NK-92 treated with Interleukin-12 subunit alpha and Interleukin-12 subunit beta, amount 100 ng/mL, for 24 hours (cell line): ENCODE measurements around the gene BRAT1.

Source experiments
- DNase-seq: peaks from one replicate; lab custom pipeline; 2025; lab: John Stamatoyannopoulos, UW

BRAT1 gene

GRCh38 chr7:2559283-2559950 is 4.1 kb upstream of the BRAT1 start:
- no peak for DNase-seq

- peak; percentile 81 for DNase-seq
These were observed 3.4 kb upstream of the BRAT1 start, which contains the start of gene IQCE for GRCh38 chr7:2558629-2559282. Gene IQCE (plus strand): TSS chr7:2558979. CDS start chr7:2559182, 203 bp downstream.

- no peak for DNase-seq
These were observed 638 bp downstream of the BRAT1 start for GRCh38 chr7:2554661-2555111.

GRCh38 chr7:2553831-2554581 is 1.3 kb downstream of the BRAT1 start:
- DNase-seq: no peak

GRCh38 chr7:2553108-2553507 is 2.2 kb downstream of the BRAT1 start:
- no peak for DNase-seq

GRCh38 chr7:2551418-2551817 is 3.9 kb downstream of the BRAT1 start:
- no peak for DNase-seq

- no peak for DNase-seq
These were observed 8.3 kb downstream of the BRAT1 start for GRCh38 chr7:2546776-2547586.

- no peak for DNase-seq
These were observed 9.4 kb downstream of the BRAT1 start for GRCh38 chr7:2545746-2546425.

GRCh38 chr7:2544541-2545188 is 10.7 kb downstream of the BRAT1 start:
- no peak for DNase-seq

GRCh38 chr7:2542916-2543871 is 12.1 kb downstream of the BRAT1 start:
- no peak for DNase-seq

- DNase-seq: no peak
These were observed 13.1 kb downstream of the BRAT1 start for GRCh38 chr7:2542011-2542915.

GRCh38 chr7:2541291-2542010 is 13.9 kb downstream of the BRAT1 start:
- DNase-seq: no peak

GRCh38 chr7:2540641-2541051 is 14.7 kb downstream of the BRAT1 start:
- DNase-seq: no peak

- DNase-seq: no peak
These were observed 15.2 kb downstream of the BRAT1 start for GRCh38 chr7:2540133-2540532.

- DNase-seq: no peak
These were observed 16.1 kb downstream of the BRAT1 start for GRCh38 chr7:2539031-2539911.

- no peak for DNase-seq
These were observed 17.1 kb downstream of the BRAT1 start for GRCh38 chr7:2537981-2538851.
